Stimulated activated CD4-positive, alpha-beta T cell treated with anti-CD3 and anti-CD28 coated beads, Interleukin-2, amount 100 ng/mL, for 4 hours (primary cell): ENCODE data around the gene AEN.
A peak's percentile ranks its signal among the peaks of the same experiment; 100 is the strongest.
"Not testable (repeated sequence)": the region's sequence is repeated elsewhere in the genome, so short reads cannot be mapped to it uniquely, and the experiment has no call there.

Experiments used
- DNase-seq: peaks from one replicate; pipeline ENCODE4 v3.0.0-alpha.2; 2020; ENCODE audit warnings: low read depth

AEN gene

GRCh38 chr15:88630798-88631463 lies 9.8 kb downstream of the AEN start:
- DNase-seq, result no peak

- DNase-seq, result no peak
Measured at GRCh38 chr15:88631464-88632028, 10.4 kb downstream of the AEN start.

- not testable (repeated sequence) for DNase-seq
Measured at GRCh38 chr15:88632797-88633196, 11.7 kb downstream of the AEN start.

DNA sequence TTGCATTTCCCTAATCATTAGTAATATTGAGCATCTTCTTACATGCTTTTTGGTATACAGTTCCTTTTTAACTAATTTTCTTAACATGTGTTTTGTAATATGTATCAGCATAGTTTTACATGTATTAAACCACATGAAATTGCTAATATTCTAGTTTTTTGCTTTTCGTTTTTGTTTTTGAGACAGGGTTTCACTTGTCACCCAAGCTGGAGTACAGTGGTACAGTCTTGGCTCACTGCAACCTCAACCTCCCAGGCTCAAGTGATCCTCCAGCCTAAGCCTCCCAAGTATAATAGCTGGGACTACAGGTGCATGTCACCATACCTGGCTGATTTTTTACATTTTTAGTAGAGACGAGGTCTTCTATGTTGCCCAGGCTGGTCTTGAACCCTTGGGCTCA lies 13.3 kb downstream of the AEN start:
- DNase-seq, result no peak

DNA sequence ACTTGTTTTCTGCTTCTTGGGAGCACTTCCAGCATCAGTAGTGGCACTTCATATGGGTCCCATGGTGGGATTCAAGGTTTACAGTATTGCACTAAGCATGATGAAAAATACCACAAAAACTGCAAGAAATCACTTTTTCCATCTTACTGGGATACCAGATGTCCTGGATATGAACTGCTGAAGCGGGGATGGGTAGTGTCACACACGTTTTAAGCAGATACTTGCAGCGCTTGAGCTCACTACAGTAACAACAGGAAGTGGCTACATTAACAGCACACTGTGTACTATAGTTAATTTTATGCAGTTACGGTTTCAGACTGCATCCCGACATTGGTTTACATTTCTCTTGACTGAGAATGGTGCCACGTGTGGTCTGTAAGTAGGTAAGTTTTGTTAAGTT lies 14.2 kb downstream of the AEN start:
- DNase-seq, result no peak

DNA sequence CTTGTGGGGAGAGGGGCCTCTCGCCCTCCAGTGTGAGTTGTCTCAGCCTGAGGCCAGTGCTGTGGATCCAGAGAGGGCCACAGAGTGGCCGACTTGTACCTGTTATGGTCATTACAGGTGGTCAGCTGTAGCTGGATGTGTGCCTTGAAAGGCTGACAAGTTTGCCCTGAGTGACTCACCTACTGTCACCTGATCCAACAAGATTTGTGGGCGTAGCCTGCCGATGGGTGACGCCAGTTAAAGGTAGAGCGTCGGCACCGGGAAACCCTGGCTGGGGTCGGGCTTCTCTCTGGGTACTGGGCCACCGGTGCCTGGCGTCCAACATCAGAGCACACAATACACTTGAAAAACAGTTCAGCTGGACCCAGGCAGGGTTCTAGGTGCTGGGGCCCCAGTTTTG lies 14.9 kb downstream of the AEN start:
- DNase-seq, result peak; percentile 62

GRCh38 chr15:88636654-88637053 lies 15.5 kb downstream of the AEN start:
- DNase-seq, result no peak

GRCh38 chr15:88637436-88637835 lies 16.3 kb downstream of the AEN start:
- DNase-seq, result no peak

- DNase-seq, result no peak
Measured at GRCh38 chr15:88637841-88638625, 16.9 kb downstream of the AEN start.

- peak; percentile 98 for DNase-seq
Measured at GRCh38 chr15:88638626-88639372, 17.7 kb downstream of the AEN start, which contains the start of gene ISG20. Gene ISG20, plus strand, starts transcription at chr15:88639016. Its CDS starts 351 bp downstream, at chr15:88639367.

GRCh38 chr15:88641959-88642452 lies 20.9 kb downstream of the AEN start:
- DNase-seq, result no peak

- not testable (repeated sequence) for DNase-seq
Measured at GRCh38 chr15:88642514-88642913, 21.4 kb downstream of the AEN start.

GRCh38 chr15:88644741-88645140 lies 23.6 kb downstream of the AEN start:
- no peak for DNase-seq

DNA sequence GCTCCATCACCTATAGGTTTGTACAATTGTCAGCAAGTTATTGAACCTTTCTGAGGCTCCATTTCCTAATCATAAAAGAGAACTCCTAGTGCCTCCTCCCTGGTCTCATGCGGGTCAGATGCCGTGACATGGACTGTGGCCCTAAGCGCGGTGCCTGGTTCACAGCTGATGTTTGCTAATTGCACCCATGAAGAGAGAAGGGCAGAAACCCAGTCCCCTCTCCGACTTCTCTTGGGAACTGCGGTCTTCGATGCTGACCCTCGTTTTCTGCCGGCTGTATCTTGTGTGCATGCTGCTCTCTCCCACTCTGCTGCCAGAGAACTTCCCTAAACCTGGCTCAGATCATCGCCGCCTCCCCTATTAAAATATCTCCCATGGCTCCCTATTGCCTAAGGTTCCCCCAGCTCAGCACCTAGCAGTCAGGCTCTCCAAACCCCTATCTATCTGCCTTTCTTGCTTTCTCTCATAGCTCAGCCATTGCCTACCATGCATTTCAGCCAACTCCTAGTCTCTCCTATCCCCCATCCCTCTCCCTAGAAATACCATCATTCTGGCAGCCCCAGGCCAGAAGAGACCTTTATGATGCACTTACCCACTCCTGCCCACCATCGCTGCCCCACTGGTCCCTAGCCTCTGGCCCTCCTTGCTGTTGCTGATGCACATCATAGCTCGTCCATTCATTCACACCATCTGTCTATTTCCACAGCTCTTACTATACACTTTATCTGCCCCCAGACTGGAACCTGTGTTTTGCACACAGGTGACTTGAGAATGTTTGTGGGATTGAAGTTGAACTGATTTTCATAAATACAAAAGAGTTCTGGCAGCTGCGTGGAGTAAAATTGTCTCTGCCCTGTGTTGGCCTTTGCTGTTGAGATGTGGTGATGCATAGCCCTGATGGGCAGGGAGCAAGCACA lies 24.3 kb downstream of the AEN start:
- no peak for DNase-seq

DNA sequence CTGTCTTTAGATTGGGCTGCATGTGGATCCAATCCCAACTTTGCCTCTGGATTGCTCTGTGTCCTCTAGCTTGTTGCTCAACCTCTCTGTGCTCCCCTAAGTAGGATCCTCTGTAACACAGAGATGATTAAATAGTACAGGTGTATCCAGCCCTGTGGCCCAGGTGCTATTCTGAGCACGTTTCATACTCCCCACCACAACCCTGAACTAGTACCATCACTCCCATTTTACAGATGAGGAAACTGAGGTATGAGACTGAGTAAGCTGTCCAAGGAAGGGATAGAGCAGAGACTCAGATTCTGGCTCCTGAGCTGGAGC lies 24.9 kb downstream of the AEN start:
- DNase-seq, result no peak

- no peak for DNase-seq
Measured at GRCh38 chr15:88646951-88647350, 25.8 kb downstream of the AEN start.

GRCh38 chr15:88647351-88648105 lies 26.4 kb downstream of the AEN start:
- DNase-seq, result no peak

DNA sequence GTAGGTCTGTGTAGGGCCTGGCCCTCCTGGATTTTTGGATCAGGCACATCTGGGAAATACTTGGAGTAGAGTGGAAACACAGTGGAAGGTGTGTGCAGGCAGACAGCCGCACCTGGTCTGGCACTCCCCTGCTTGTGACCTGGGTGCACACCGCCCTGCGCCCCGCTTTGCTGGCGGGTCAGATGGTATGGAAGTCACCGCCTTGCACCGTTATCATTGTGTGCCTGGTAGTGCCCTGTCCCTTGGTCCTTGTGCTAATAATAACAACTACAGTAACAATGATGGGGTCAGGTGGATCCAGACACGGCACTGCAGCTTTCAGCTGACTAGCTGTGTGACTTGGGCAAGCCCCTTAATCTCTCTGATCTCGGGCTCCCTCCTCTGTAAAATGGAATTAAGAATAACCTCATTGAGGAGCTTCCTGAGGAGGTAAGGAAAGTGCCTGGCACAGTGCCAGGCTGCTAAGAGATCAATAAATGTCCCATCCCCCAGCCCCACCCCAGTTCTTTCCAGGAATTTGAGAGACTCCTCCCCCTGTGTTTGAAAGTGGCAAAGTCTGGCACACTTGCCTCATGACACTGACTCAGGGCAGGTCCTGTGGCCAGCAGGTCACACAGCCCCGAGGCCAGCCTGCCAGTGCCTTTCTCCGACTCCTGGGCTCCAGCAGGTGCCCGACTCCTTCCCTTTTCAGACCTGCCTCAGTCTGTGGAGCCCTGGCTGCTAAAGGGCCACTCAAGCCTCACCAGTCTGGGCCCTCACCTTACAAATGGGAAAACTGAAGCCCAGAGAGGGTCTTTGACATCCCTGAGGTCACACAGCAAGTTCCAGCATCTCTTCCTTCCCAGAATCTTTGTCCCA lies 27.4 kb downstream of the AEN start:
- DNase-seq, result no peak

GRCh38 chr15:88649286-88649733 lies 28.2 kb downstream of the AEN start:
- peak; percentile 71 for DNase-seq
